GM21515 (cell line): ENCODE data around the gene MAP2K5.

Source experiments
- ATAC-seq: cut with Tn5 transposase; IDR thresholded peaks from one replicate; pipeline ENCODE4 v1.9.1; 2021; ENCODE audit not compliant: unreplicated experiment

Gene MAP2K5

DNA sequence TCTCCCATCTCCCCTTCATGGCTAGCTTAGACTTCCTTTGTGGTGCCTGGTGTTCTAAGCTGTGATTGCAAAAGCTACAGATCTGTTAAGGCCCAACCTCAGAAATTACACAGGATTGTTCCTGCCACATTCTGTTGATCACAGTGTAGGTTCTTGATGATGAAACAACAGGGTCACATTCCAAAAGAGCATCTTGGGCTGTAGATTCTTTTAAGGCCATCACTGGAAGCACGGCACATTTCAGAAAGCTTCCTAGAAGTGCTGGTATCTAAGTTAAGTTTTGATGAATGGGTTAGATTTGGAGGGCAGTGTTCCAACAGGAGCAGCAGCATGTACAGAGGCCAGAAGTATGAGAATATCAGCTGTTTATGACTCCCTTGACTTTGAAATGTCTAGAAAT is 175.3 kb downstream of the MAP2K5 start:
- ATAC-seq: no peak

GRCh38 chr15:67719330-67719959 is 176.9 kb downstream of the MAP2K5 start:
- ATAC-seq: no peak

- ATAC-seq: no peak
Measured at GRCh38 chr15:67720556-67721175, 178.2 kb downstream of the MAP2K5 start.

GRCh38 chr15:67722030-67722817 is 179.7 kb downstream of the MAP2K5 start:
- ATAC-seq: no peak

DNA sequence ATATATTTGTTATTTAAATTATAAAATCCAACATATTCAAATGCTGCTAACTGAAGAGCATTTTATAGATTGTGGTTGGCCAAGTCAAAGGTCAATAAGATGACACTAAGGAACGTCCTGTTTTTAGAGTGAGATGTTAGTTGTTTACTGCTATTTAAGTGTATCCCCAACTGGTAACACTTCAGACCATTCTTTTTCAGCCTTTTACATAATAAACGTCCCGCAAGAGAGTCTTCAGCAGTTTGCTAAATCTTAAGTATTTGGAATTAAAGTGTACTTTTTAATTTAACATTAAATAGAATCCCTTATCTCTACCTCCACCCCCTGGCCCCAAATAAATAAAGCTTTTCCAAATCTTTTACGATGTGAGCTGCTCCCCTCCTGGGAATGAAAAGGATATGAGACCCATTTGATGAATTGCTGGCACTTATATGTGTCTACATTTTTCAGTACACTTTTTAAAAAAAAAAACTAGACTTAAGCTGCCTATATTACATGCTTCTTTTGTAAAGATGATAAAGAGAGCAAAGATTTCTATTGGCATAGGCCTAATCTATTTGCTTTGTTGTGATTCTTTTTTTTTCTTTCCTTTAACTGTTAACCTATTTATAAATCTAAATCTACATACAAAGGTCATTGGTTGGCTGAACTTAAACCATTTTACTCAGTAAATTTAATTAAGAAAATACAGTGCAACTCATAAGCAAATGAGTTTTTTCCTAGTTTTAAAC is 181.0 kb downstream of the MAP2K5 start:
- no peak for ATAC-seq

GRCh38 chr15:67724691-67725375 is 182.3 kb downstream of the MAP2K5 start:
- no peak for ATAC-seq

- no peak for ATAC-seq
Measured at GRCh38 chr15:67730135-67730534, 187.6 kb downstream of the MAP2K5 start.

DNA sequence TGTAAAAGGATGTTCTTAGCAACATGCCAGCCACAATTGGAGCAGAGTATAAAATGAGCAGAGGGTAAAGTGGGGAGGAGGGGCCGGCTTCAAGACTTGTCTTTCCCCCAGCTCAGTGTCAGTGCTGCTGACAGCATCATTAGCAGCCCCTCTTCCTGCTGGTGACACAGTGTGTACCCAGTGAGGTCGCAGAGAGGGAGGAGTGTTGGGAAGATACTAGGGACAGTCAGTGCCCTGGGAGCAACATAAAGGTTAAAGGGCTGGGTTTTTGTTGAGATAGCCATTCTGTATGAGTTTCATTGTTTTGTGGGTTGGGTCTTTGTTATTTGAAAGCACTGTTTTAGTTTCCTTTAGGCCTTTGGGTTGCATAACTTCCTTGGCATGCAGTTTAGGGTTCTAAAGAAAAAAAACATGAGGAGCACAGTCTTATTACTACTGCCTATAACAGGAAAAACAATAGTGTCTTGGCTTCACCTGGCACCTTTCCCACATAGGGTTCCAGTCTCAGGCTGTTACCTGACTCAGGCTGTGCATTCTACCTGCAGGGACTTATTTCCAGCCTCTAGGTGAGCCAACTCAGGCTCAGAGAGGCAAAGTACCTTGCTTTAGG is 188.7 kb downstream of the MAP2K5 start:
- ATAC-seq: no peak

DNA sequence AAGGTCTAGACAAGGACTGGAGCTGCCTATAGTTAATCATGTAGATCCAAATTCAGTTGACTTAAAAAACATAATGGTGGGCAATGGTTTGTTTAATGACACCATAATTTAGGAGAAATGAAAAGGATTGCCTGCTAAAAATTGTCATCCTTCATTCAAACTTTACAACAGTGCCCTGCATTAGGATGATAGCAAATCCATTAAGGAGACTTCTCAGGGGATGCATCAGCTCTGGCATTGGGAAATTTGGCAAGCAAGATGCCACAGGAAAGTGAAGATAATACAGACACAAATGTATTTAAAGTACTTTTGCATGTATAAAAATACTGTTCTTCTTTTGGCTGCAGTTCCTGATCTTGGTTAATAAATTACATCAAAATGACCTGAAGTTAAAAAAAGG is 189.7 kb downstream of the MAP2K5 start:
- no peak for ATAC-seq

GRCh38 chr15:67732671-67733374 is 190.3 kb downstream of the MAP2K5 start:
- no peak for ATAC-seq

DNA sequence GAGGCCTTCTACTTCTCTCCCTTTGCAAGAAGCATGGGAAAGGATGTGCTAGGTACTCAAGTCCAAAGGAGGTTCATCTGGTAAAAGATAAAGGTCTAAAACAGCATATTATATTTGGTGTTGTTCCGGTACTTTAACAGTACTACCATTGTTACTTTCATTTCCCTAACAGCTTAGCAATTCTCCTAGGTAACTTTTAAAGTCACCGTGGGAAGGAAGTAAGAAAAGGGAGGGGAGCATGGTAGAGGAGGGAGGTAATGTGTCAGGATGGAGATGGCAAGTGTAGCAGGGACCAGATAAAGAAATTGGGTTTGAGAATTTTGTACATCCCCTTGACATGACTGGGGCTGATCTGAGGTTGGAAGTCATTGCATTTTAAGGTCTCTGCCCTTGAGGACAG is 193.4 kb downstream of the MAP2K5 start:
- no peak for ATAC-seq

GRCh38 chr15:67736810-67737209 is 194.3 kb downstream of the MAP2K5 start:
- ATAC-seq: no peak

DNA sequence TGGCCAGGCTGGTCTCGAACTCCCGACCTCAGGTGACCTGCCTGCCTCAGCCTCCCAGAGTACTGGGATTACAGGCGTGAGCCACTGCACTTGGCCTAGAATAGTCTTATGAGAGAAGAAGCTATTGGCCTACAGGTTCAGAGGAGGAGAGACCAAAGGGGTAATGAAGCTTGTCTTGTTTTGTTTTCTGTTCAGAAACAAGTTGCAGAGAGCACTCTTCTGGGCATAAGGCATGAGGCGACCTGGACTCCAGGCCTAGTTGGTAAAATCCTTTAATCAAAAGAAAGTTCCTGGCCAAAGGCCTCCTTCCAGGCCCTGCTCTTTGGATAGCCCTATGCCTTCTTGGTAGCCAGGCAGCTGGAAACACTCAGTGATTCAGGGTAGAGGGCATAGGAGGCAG is 195.6 kb downstream of the MAP2K5 start:
- ATAC-seq: no peak

DNA sequence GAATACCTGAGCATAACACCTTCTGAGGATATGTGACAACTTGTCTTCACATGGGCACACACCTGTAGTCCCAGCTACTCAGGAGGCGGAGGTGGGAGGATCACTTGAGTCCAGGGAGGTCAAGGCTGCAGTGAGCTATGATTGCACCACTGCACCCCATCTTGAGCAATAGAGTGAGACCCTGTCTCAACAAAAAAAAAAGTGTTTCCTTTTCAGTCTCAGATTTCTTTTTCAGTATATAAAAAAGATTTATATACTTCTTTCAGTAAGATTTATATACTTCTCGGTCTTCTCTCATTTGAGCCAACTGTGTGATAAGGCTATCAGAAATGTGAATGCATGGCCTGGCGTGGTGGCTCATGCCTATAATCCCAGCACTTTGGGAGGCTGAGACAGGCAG is 197.9 kb downstream of the MAP2K5 start:
- ATAC-seq: no peak

- no peak for ATAC-seq
Measured at GRCh38 chr15:67741308-67741707, 198.8 kb downstream of the MAP2K5 start.

DNA sequence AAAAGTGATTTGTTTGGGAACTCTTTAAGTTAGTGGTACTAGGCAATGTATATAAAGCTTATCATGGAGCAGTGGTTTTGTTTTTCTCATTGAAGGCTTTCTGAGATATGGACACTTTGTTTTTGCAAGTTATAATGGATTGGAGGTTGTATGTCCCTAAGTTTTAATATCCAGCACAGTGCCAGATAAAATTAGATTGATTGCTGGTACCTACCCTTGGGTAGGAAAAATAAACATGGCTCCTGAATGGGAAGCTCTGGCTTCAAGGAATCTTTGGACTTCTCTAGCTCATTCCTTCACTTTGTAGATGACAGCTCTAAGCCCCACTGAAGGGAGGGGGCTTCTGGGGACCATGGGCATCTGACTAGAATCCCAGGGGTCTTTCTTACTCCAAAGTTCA is 201.1 kb downstream of the MAP2K5 start:
- ATAC-seq: no peak

GRCh38 chr15:67744331-67745072 is 202.0 kb downstream of the MAP2K5 start:
- no peak for ATAC-seq

DNA sequence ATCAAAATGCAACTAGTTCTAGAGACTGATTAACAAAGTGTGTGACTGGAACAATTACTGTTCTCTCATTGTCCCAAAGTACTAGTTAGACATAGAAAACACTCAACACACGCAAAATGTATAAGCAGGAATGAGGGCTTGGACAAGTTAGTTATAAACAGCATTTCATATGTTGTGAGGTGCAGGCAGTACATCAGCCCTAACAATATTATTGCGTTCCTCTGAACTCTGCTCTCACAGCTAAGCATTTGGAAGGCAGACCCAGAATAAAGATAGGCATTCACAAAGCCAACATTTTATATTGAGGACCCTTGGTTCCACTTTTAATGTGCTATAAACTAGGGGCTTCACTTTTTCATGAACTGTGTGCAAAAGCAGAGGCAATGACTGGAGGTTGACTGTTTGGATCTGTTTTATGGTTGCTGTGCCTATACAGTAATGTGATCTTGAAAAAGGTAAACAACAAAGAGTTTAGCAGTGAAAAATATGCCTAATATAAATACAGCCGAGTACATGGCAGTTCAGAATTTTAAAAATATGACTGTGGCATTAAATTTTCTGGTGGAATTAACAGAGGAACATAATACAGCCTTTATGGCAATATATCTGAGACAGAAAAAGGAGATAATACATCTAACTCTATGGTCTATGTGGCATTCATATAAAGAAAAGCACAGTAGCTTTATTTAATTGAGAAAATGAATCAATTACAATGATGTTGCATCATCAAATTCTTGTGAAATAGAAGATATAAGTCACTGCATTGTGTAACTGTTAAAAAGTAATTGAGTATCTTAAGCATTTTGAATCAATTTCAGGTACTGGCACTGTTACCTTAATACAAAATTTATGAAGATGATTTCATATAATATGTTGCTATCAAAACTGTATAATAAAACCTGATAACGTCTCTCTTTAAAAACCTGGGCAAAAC is 202.8 kb downstream of the MAP2K5 start:
- no peak for ATAC-seq
